ENCODE data around the gene ATAD3B. TPM values are rescaled to one million over a fixed set of nuclear protein-coding genes. Genes with fewer than 3 reads are reported as not detected.

ATAD3B gene
- total RNA-seq, 2 donors from 2014 or later, result 15.4 to 30.9 TPM

- peaks cover 10 to 15% of the 10 kb centered on the region in 2 donors for H3K4me1 ChIP-seq (ENCODE audit: control insufficient read depth in 1 of 2, low read depth in 2 of 2)
- H3K4me3 ChIP-seq, result no peak overlapping the region
- no peak for TF ChIP-seq CTCF (IDR thresholded peaks at IDR 0.05)
- no peak for DNase-seq (ENCODE audit: low spot score)
- no peak for ATAC-seq (ENCODE audit: insufficient number of reproducible peaks, low FRiP score, low read depth)
- H3K9me3 ChIP-seq, result no peaks in the 10 kb centered on the region
- no peaks in the 10 kb centered on the region for H3K27me3 ChIP-seq (replicated peaks; ENCODE audit: insufficient read depth)
- no peak overlapping the region for H3K27ac ChIP-seq
- H3K36me3 ChIP-seq, result peaks cover 12% of the 10 kb centered on the region
Observed at GRCh38 chr1:1543706-1544099, 72.1 kb downstream of the ATAD3B start.

GRCh38 chr1:1544544-1544943, 73.0 kb downstream of the ATAD3B start:
- peaks cover 3 to 6% of the 10 kb centered on the region in 2 donors for H3K4me1 ChIP-seq (ENCODE audit: control insufficient read depth in 1 of 2, low read depth in 2 of 2)
- H3K36me3 ChIP-seq, result peaks cover 12% of the 10 kb centered on the region
- H3K27me3 ChIP-seq (replicated peaks; ENCODE audit: insufficient read depth), result no peaks in the 10 kb centered on the region
- TF ChIP-seq CTCF (IDR thresholded peaks at IDR 0.05), result no peak
- no peak overlapping the region for H3K4me3 ChIP-seq
- ATAC-seq (ENCODE audit: insufficient number of reproducible peaks, low FRiP score, low read depth) (no peak), DNase-seq (ENCODE audit: low spot score) (no peak)
- no peaks in the 10 kb centered on the region for H3K9me3 ChIP-seq
- H3K27ac ChIP-seq, result no peak overlapping the region

Other genes starting within 250 kb of the ATAD3B start
- gene SDF4, start 239.8 kb upstream of the ATAD3B start, total RNA-seq, result 100 to 1,000 TPM; 157 to 230 TPM
- 10 to 100 TPM; 15.5 to 25.3 TPM for gene B3GALT6, start 239.5 kb upstream of the ATAD3B start, total RNA-seq
- 10 to 100 TPM in 1 of 2 donors, 1 to 10 TPM in 1; 2.9 to 12.5 TPM for gene C1QTNF12, start 225.0 kb upstream of the ATAD3B start, total RNA-seq
- 10 to 100 TPM; 43.5 to 57.7 TPM for gene UBE2J2, start 197.9 kb upstream of the ATAD3B start, total RNA-seq
- 10 to 100 TPM in 1 of 2 donors, 1 to 10 TPM in 1; 1.8 to 10.3 TPM for gene SCNN1D, start 191.3 kb upstream of the ATAD3B start, total RNA-seq
- 100 to 1,000 TPM in 1 of 2 donors, 10 to 100 TPM in 1; 41.6 to 121 TPM for gene ACAP3, start 163.8 kb upstream of the ATAD3B start, total RNA-seq
- 10 to 100 TPM; 22.1 to 22.6 TPM for gene PUSL1, start 163.2 kb upstream of the ATAD3B start, total RNA-seq
- gene INTS11, start 147.1 kb upstream of the ATAD3B start, total RNA-seq, result 100 to 1,000 TPM; 192 to 195 TPM
- gene CPTP, start 147.0 kb upstream of the ATAD3B start, total RNA-seq, result 10 to 100 TPM; 16.4 to 26.3 TPM
- gene TAS1R3, start 140.5 kb upstream of the ATAD3B start, total RNA-seq, result under 1 TPM in 1 of 2 donors, not detected in 1; 0.14 TPM
- 100 to 1,000 TPM in 1 of 2 donors, 10 to 100 TPM in 1; 66.2 to 101 TPM for gene DVL1, start 122.3 kb upstream of the ATAD3B start, total RNA-seq
- 100 to 1,000 TPM; 239 to 326 TPM for gene MXRA8, start 113.2 kb upstream of the ATAD3B start, total RNA-seq
- 10 to 100 TPM; 43.5 to 94.5 TPM for gene AURKAIP1, start 96.6 kb upstream of the ATAD3B start, total RNA-seq
- gene CCNL2, start 72.4 kb upstream of the ATAD3B start, total RNA-seq, result 100 to 1,000 TPM; 214 to 313 TPM
- gene MRPL20, start 64.5 kb upstream of the ATAD3B start, total RNA-seq, result 100 to 1,000 TPM in 1 of 2 donors, 10 to 100 TPM in 1; 96.9 to 121 TPM
- gene ANKRD65, start 50.5 kb upstream of the ATAD3B start, total RNA-seq, result under 1 TPM in 1 of 2 donors, not detected in 1; 0.68 TPM
- gene VWA1, start 36.1 kb upstream of the ATAD3B start, total RNA-seq, result 10 to 100 TPM; 21.7 to 23.6 TPM
- under 1 TPM in 1 of 2 donors, not detected in 1; 0.27 TPM for gene ATAD3C, start 22.1 kb upstream of the ATAD3B start, total RNA-seq
- 10 to 100 TPM; 16.7 to 17.6 TPM for gene ATAD3A, start 40.4 kb downstream of the ATAD3B start, total RNA-seq
- gene TMEM240, start 68.9 kb downstream of the ATAD3B start, total RNA-seq, result 10 to 100 TPM; 11.1 TPM
- gene SSU72, start 103.1 kb downstream of the ATAD3B start, total RNA-seq, result 10 to 100 TPM; 80.4 to 90.2 TPM
- gene FNDC10, start 128.4 kb downstream of the ATAD3B start, total RNA-seq, result 1 to 10 TPM in 1 of 2 donors, under 1 TPM in 1; 0.54 to 2.7 TPM
- gene MIB2, start 143.7 kb downstream of the ATAD3B start, total RNA-seq, result 100 to 1,000 TPM in 1 of 2 donors, 10 to 100 TPM in 1; 48.6 to 102 TPM
- gene MMP23B, start 160.4 kb downstream of the ATAD3B start, total RNA-seq, result 100 to 1,000 TPM in 1 of 2 donors, 10 to 100 TPM in 1; 87.2 to 201 TPM
- 10 to 100 TPM; 17.7 to 19.1 TPM for gene CDK11B, start 187.2 kb downstream of the ATAD3B start, total RNA-seq
- gene SLC35E2B, start 221.0 kb downstream of the ATAD3B start, total RNA-seq, result 10 to 100 TPM; 37.2 to 48.3 TPM

Data from thoracic aorta (tissue), 2 donors.